Mesenchymal stem cell (in vitro differentiated cells and primary cell): ENCODE data around the gene ARL13A.
"Not testable (repeated sequence)": the region's sequence is repeated elsewhere in the genome, so short reads cannot be mapped to it uniquely, and the experiment has no call there.

ENCODE experiments used
- DNase-seq: peaks from one replicate; pipeline ENCODE4 v3.0.0-alpha.2; 2013
- H2AFZ ChIP-seq: one replicate; pipeline ENCODE4 v1.6.1; 2013; ENCODE audit warnings: low read depth, mild to moderate bottlenecking, control low read depth, inconsistent platforms, low read length, moderate library complexity
- H2AK5ac ChIP-seq: 2 replicates; pipeline ENCODE4 v1.6.1; 2013; ENCODE audit warnings: low read length, moderate library complexity, mild to moderate bottlenecking, inconsistent platforms; ENCODE audit not compliant: severe bottlenecking
- H2BK120ac ChIP-seq: one replicate; pipeline ENCODE4 v1.6.1; 2013; ENCODE audit warnings: low read depth, mild to moderate bottlenecking, inconsistent platforms, low read length, moderate library complexity
- H2BK12ac ChIP-seq, 2 experiments: one replicate each; pipeline ENCODE4 v1.6.1; 2013; ENCODE audit warnings: inconsistent platforms in 2 of 2, low read length in 2 of 2, mild to moderate bottlenecking in 2 of 2, moderate library complexity in 2 of 2, control low read depth in 1 of 2
- H2BK15ac ChIP-seq: one replicate; pipeline ENCODE4 v1.6.1; 2013; ENCODE audit warnings: mild to moderate bottlenecking, low read depth, inconsistent platforms; ENCODE audit not compliant: poor library complexity, severe bottlenecking
- H2BK5ac ChIP-seq: 2 replicates; pipeline ENCODE4 v1.6.1; 2013; ENCODE audit warnings: low read depth, mild to moderate bottlenecking, low read length, control low read depth, inconsistent platforms; ENCODE audit not compliant: poor library complexity, severe bottlenecking
- H3K14ac ChIP-seq, 2 experiments: one replicate each; pipeline ENCODE4 v1.6.1; 2013; ENCODE audit warnings: inconsistent platforms in 2 of 2, low read length in 2 of 2, control low read depth in 1 of 2, mild to moderate bottlenecking in 1 of 2, moderate library complexity in 1 of 2
- H3K18ac ChIP-seq, 2 experiments: one replicate each; pipeline ENCODE4 v1.6.1; 2013; ENCODE audit warnings: inconsistent platforms in 2 of 2, low read length in 2 of 2, control low read depth in 1 of 2, low read depth in 1 of 2, mild to moderate bottlenecking in 1 of 2
- H3K23ac ChIP-seq, 2 experiments: one replicate each; pipeline ENCODE4 v1.6.1; 2013; ENCODE audit warnings: inconsistent platforms in 2 of 2, low read length in 2 of 2, mild to moderate bottlenecking in 2 of 2, moderate library complexity in 2 of 2, control low read depth in 1 of 2
- H3K27ac ChIP-seq: 2 replicates; pipeline ENCODE4 v1.5.1; 2013; ENCODE audit warnings: mild to moderate bottlenecking, moderate library complexity, low read length, control low read depth, inconsistent platforms; ENCODE audit not compliant: poor library complexity, severe bottlenecking
- H3K27me3 ChIP-seq, 2 experiments: 2 replicates each; pipeline versions ENCODE4 v1.6.1 to v1.7.0; 2013; ENCODE audit warnings: low read length in 2 of 2, mild to moderate bottlenecking in 2 of 2, moderate library complexity in 2 of 2, control low read depth in 1 of 2, inconsistent platforms in 1 of 2; ENCODE audit not compliant: control insufficient read depth in 1 of 2, insufficient read depth in 1 of 2
- H3K36me3 ChIP-seq, 2 experiments: 2 replicates each; pipeline versions ENCODE4 v1.6.1 to v1.7.0; 2013; ENCODE audit warnings: low read length in 2 of 2, control low read depth in 1 of 2, inconsistent platforms in 1 of 2, low read depth in 1 of 2, mild to moderate bottlenecking in 1 of 2; ENCODE audit not compliant: insufficient read depth in 2 of 2, control insufficient read depth in 1 of 2
- H3K4ac ChIP-seq, 2 experiments: one replicate each; pipeline ENCODE4 v1.6.1; 2013; ENCODE audit warnings: inconsistent platforms in 2 of 2, low read length in 2 of 2, mild to moderate bottlenecking in 2 of 2, moderate library complexity in 2 of 2, control low read depth in 1 of 2, low read depth in 1 of 2
- H3K4me1 ChIP-seq: 2 replicates; pipeline ENCODE4 v1.6.1; 2013; ENCODE audit warnings: low read depth, low read length, control low read depth; ENCODE audit not compliant: control insufficient read depth, insufficient read depth
- H3K4me2 ChIP-seq: 2 replicates; pipeline ENCODE4 v1.6.1; 2013; ENCODE audit warnings: low read length, mild to moderate bottlenecking, inconsistent platforms; ENCODE audit not compliant: poor library complexity, severe bottlenecking
- H3K4me3 ChIP-seq, 2 experiments: 2 replicates each; pipeline versions ENCODE4 v1.5.1 to v1.7.0; 2013; ENCODE audit warnings: low read length in 2 of 2, mild to moderate bottlenecking in 2 of 2, control low read depth in 1 of 2, low read depth in 1 of 2; ENCODE audit not compliant: insufficient read depth in 1 of 2
- H3K79me1 ChIP-seq: replicated peaks from 2 replicates; pipeline ENCODE4 v1.6.1; 2013; ENCODE audit warnings: mild to moderate bottlenecking, control low read depth, low read length, inconsistent platforms; ENCODE audit not compliant: poor library complexity, severe bottlenecking
- H3K9ac ChIP-seq: 2 replicates; pipeline ENCODE4 v1.7.0; 2013; ENCODE audit warnings: mild to moderate bottlenecking, low read length, moderate library complexity
- H3K9me3 ChIP-seq: 2 replicates; pipeline ENCODE4 v1.7.0; 2013; ENCODE audit warnings: mild to moderate bottlenecking, low read length; ENCODE audit not compliant: control insufficient read depth
- H4K8ac ChIP-seq: one replicate; pipeline ENCODE4 v1.6.1; 2013; ENCODE audit warnings: inconsistent platforms, mild to moderate bottlenecking, low read length, moderate library complexity
- H4K91ac ChIP-seq: one replicate; pipeline ENCODE4 v1.6.1; 2013; ENCODE audit warnings: mild to moderate bottlenecking, low read length, inconsistent platforms
- WGBS: methylation state at CpG from one replicate; pipeline ENCODE4 v1.1.7; 2013; ENCODE audit warnings: mixed read lengths; 5-methylcytosine and 5-hydroxymethylcytosine counted together

The ARL13A gene

DNA sequence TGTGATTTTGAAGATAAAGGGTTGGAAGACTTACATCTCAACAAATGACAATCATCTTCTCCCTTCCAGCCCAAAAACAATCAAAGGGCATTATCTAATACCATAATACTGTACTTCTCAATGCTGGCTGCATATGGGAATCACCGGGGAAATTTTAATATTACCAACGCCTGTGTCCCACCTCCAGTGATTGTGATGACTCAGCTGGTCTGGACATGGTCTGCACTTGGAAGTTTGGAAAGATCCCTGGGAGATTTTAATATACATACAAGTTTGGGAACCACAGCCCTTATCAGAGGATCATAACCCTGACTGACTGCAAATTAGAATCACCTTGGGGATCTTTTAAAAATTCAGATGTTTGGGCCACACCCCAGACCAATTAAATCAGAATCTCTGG is 29.9 kb downstream of the ARL13A start:
- H3K9me3 ChIP-seq: peaks cover 3% of the 10 kb centered on the region
- H3K14ac ChIP-seq: no peak overlapping the region
- no peak overlapping the region for H4K8ac ChIP-seq
- H3K27ac ChIP-seq: no peak overlapping the region
- H3K4me2 ChIP-seq: no peak overlapping the region
- WGBS: no CpG with 5 or more reads among the region's 2 CpGs
- H3K18ac ChIP-seq: no peak overlapping the region
- no peak overlapping the region for H3K4ac ChIP-seq
- H3K36me3 ChIP-seq: peaks cover 0 to 3% of the 10 kb centered on the region in 2 experiments
- no peak overlapping the region for H2AFZ ChIP-seq
- no peaks in the 10 kb centered on the region for H3K79me1 ChIP-seq
- H3K4me3 ChIP-seq: no peak overlapping the region
- no peak overlapping the region for H2BK120ac ChIP-seq
- H3K27me3 ChIP-seq: no peaks in the 10 kb centered on the region
- no peak for DNase-seq
- peaks cover 1% of the 10 kb centered on the region for H3K4me1 ChIP-seq
- H3K23ac ChIP-seq: no peak overlapping the region
- no peak overlapping the region for H2BK15ac ChIP-seq
- no peak overlapping the region for H2AK5ac ChIP-seq
- H2BK5ac ChIP-seq: no peak overlapping the region
- H2BK12ac ChIP-seq: no peak overlapping the region
- no peak overlapping the region for H4K91ac ChIP-seq
- H3K9ac ChIP-seq: no peak overlapping the region

DNA sequence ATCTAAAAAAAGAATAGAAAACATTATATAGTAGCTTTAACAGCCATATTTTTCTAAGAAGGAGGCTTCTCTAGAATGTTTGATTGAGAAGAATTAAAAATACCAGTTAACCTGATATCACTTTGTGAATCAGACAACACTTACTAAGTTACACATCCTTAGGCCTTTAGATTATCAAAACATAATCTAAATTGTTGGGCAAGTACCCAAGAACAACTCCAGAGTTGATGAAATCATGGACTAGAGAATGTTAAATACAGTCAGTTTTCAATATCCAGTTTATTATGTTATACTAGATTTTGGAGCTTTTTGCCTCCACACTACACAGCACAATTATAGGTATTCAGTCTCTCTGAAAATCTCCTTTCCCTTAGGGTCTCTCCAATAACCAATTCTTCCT is 39.6 kb downstream of the ARL13A start:
- Histone ChIP-seq H3K14ac (no peak overlapping the region), H2BK15ac (no peak overlapping the region), H3K9ac (no peak overlapping the region), H2AFZ (no peak overlapping the region), H3K9me3 (no peaks in the 10 kb centered on the region), H3K79me1 (no peaks in the 10 kb centered on the region), H3K4me3 (no peak overlapping the region), H3K23ac (no peak overlapping the region), H3K27me3 (no peaks in the 10 kb centered on the region), H3K27ac (no peak overlapping the region), H2AK5ac (no peak overlapping the region), H2BK5ac (no peak overlapping the region), H3K4me1 (no peaks in the 10 kb centered on the region), H3K36me3 (peaks cover 3 to 39% of the 10 kb centered on the region in 2 experiments), H2BK120ac (no peak overlapping the region), H2BK12ac (no peak overlapping the region), H4K91ac (no peak overlapping the region), H3K4me2 (no peak overlapping the region), H3K4ac (no peak overlapping the region), H3K18ac (no peak overlapping the region), H4K8ac (no peak overlapping the region)
- no peak for DNase-seq

DNA sequence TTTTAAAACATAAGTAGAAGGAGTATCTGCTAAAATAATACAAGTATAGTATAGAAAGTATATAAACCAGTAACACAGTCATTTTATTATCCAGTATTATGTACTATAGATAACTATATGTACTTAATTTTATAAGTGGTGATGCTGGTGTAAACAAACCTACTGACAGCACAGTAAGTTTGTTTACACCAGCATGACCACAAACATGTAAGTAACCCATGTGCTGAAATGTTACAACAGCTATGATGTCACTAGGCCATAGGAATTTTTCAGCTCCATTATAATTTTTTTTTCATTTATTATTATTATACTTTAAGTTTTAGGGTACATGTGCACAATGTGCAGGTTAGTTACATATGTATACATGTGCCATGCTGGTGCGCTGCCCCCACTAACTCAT is 42.5 kb downstream of the ARL13A start:
- no CpG with 5 or more reads among the region's 1 CpG for WGBS
- H3K9me3 ChIP-seq, H3K4ac ChIP-seq, H2BK15ac ChIP-seq, H4K91ac ChIP-seq, H2BK5ac ChIP-seq, H3K18ac ChIP-seq, H2BK12ac ChIP-seq, H3K27me3 ChIP-seq, H4K8ac ChIP-seq, H3K27ac ChIP-seq, H3K4me2 ChIP-seq, H2BK120ac ChIP-seq, H2AK5ac ChIP-seq, H3K4me3 ChIP-seq, H3K79me1 ChIP-seq, H3K23ac ChIP-seq, H2AFZ ChIP-seq, H3K14ac ChIP-seq, H3K9ac ChIP-seq, H3K4me1 ChIP-seq: not testable (repeated sequence)
- peaks cover 3 to 50% of the 10 kb centered on the region in 2 experiments for H3K36me3 ChIP-seq
- peak; percentile 61 for DNase-seq

DNA sequence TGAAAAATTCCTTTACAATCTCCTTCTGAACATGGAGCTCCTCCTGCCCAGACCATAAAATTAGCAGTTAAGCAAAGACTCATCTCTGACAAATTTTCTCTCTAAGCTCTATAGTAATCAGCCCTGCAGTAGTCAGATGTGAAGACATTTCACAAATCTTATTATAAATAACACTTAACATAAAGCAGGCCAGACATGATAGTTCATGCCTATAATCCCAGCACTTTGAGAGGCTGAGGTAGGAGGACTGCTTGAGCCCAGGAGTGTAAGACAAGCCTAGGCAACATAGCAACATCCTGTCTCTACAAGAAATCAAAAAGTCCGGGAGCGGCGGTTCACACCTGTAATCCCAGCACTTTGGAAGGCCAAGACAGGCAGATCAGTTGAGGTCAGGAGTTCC is 52.5 kb downstream of the ARL13A start:
- Histone ChIP-seq H4K91ac (no peak overlapping the region), H2BK5ac (no peak overlapping the region), H4K8ac (no peak overlapping the region), H3K4me2 (no peak overlapping the region), H3K4me1 (no peaks in the 10 kb centered on the region), H3K9ac (no peak overlapping the region), H3K4ac (no peak overlapping the region), H3K23ac (no peak overlapping the region), H3K27me3 (no peaks in the 10 kb centered on the region), H3K9me3 (no peaks in the 10 kb centered on the region), H3K79me1 (no peaks in the 10 kb centered on the region), H2BK15ac (no peak overlapping the region), H3K4me3 (no peak overlapping the region), H3K18ac (no peak overlapping the region), H2AFZ (no peak overlapping the region), H2BK12ac (no peak overlapping the region), H2AK5ac (no peak overlapping the region), H2BK120ac (no peak overlapping the region), H3K36me3 (peaks cover 9 to 38% of the 10 kb centered on the region in 2 experiments), H3K14ac (no peak overlapping the region), H3K27ac (no peak overlapping the region)
- WGBS: 96% methylated on average over 3 of the region's 3 CpGs
- no peak for DNase-seq
